K562 (cell line): ENCODE data around the gene RNF151. TPM values are rescaled to one million over a fixed set of nuclear protein-coding genes. Genes with fewer than 3 reads are reported as not detected.

Source experiments
- ATF1 ChIP-seq, 2 experiments: fragments of 450-650 bp in 1 of 2; IDR thresholded peaks; 2 replicates each; pipeline ENCODE4 v1.6.1; 2016; ENCODE audit warnings: missing compliant biosample characterization in 1 of 2, missing genetic modification characterization in 1 of 2
- MAZ ChIP-seq, 2 experiments: fragments of 450-650 bp in 1 of 2; sonication (generic) in 1 of 2; formaldehyde crosslinking; IDR thresholded peaks in 1 of 2; conservative IDR thresholded peaks in 1 of 2; 2 replicates each; pipeline versions ENCODE4 v1.4.0 to v1.5.0; 2020; ENCODE audit warnings: mild to moderate bottlenecking in 1 of 2, missing genetic modification reagents in 1 of 2
- NCOA4 ChIP-seq: fragments of 450-650 bp; IDR thresholded peaks from 2 replicates; pipeline ENCODE4 v1.6.1; 2018; ENCODE audit warnings: mild to moderate bottlenecking; ENCODE audit not compliant: partially characterized antibody
- STAT5B ChIP-seq: fragments of 250-450 bp; sonication (Bioruptor Pico); IDR thresholded peaks from 2 replicates; pipeline ENCODE4 v1.8.0; 2021; ENCODE audit warnings: mild to moderate bottlenecking, inconsistent platforms
- polyA plus RNA-seq, 8 experiments: library from polyadenylated mRNA; depleted of rRNA in 4 of 8; stranded (reverse) in 5 of 8; unstranded in 3 of 8; fragments of >200 nt; fragmentation: Nextera tagmentation in 2 of 8; fragmentation: Illumina TruSeq in 1 of 8; extraction: Ambion mirVana in 2 of 8; extraction: Trizol in 1 of 8; gene quantifications; 2 replicates each; pipeline versions ENCODE4 v1.2.1 to v1.2.3, GENCODE V29; 2011 to 2014; ENCODE audit warnings: inconsistent platforms in 1 of 8, missing spikeins in 1 of 8
- total RNA-seq, 7 experiments: library from RNA; depleted of rRNA in 6 of 7; stranded (reverse); fragments of >200 nt in 6 of 7; fragmentation: Illumina TruSeq in 2 of 7; extraction: Trizol in 2 of 7; gene quantifications; 2 replicates each; pipeline versions ENCODE4 v1.2.1 to v1.2.3, GENCODE V29; 2011 to 2021; ENCODE audit warnings: low replicate concordance in 1 of 7
- TF ChIP-seq, protein P1 (sequence below), 2 experiments: fragments of 450-650 bp in 1 of 2; sonication (generic) in 1 of 2; formaldehyde crosslinking in 1 of 2; IDR thresholded peaks in 1 of 2; conservative IDR thresholded peaks in 1 of 2; 2 replicates each; pipeline versions ENCODE4 v1.6.1 to v1.8.1; 2016 to 2023; ENCODE audit warnings: mild to moderate bottlenecking in 2 of 2, moderate library complexity in 2 of 2, inconsistent platforms in 1 of 2, missing genetic modification reagents in 1 of 2
- TF ChIP-seq, protein P2 (sequence below): sonication (generic); formaldehyde crosslinking; IDR thresholded peaks from 2 replicates; pipeline ENCODE4 v1.8.1; 2023; ENCODE audit warnings: mild to moderate bottlenecking, missing genetic modification reagents
- TF ChIP-seq, protein P3 (sequence below): fragments of 450-650 bp; formaldehyde crosslinking; IDR thresholded peaks from 2 replicates; pipeline ENCODE4 v1.4.0; 2020; ENCODE audit warnings: mild to moderate bottlenecking

Gene RNF151
- total and polyA plus RNA-seq, 9 of the 15 experiments (the other 6 are each of a cell fraction or from before 2014, with no cell fraction given): not detected

DNA sequence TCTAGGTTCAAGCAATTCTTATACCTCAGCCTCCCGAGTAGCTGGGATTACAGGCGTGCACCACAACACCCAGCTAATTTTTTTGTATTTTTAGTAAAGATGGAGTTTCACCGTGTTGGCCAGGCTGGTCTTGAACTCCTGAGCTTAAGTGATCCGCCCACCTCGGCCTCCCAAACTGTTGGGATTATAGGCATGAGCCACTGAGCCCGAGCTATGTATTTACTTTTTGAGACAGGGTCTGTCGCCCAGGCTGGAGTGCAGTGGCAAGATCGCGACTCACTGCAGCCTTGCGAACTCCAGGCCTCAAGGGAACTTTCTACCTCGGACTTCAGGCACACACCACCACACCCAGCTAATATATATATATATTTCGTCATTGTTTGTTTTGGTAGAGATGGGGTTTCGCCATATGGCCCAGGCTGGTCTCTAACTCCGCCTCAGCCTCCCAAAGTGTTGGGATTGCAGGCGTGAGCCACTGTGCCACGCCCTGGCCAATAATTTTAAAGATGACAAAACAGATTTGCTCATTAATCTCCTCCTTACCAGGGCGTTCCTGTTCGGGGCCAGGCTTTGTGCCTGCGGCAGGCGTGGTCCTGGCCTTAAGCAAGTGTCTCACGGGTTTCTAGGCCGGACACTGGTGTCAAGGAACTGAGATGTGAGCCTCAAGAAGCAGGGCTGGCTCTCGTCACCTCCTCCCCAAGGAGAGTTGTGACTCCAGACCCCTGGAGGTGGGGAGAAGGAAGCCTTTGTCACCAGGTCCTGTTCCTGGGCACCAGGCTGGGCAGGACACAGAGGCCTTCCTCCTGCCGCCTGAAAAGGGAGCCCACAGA is 48.7 kb downstream of the RNF151 start (continued):
- TF ChIP-seq, protein P1, sequence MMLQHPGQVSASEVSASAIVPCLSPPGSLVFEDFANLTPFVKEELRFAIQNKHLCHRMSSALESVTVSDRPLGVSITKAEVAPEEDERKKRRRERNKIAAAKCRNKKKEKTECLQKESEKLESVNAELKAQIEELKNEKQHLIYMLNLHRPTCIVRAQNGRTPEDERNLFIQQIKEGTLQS (IDR thresholded peaks at IDR 0.05): peak; percentile 54; the same call in 1 of the 2 replicates
- TF ChIP-seq, protein P1 (CRISPR knock-in tag; conservative IDR thresholded peaks at IDR 0.05): no peak
- TF ChIP-seq, protein P2, sequence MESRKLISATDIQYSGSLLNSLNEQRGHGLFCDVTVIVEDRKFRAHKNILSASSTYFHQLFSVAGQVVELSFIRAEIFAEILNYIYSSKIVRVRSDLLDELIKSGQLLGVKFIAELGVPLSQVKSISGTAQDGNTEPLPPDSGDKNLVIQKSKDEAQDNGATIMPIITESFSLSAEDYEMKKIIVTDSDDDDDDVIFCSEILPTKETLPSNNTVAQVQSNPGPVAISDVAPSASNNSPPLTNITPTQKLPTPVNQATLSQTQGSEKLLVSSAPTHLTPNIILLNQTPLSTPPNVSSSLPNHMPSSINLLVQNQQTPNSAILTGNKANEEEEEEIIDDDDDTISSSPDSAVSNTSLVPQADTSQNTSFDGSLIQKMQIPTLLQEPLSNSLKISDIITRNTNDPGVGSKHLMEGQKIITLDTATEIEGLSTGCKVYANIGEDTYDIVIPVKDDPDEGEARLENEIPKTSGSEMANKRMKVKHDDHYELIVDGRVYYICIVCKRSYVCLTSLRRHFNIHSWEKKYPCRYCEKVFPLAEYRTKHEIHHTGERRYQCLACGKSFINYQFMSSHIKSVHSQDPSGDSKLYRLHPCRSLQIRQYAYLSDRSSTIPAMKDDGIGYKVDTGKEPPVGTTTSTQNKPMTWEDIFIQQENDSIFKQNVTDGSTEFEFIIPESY (CRISPR knock-in tag): peak; percentile 18; the same call in 1 of the 2 replicates
- TF ChIP-seq, protein P3, sequence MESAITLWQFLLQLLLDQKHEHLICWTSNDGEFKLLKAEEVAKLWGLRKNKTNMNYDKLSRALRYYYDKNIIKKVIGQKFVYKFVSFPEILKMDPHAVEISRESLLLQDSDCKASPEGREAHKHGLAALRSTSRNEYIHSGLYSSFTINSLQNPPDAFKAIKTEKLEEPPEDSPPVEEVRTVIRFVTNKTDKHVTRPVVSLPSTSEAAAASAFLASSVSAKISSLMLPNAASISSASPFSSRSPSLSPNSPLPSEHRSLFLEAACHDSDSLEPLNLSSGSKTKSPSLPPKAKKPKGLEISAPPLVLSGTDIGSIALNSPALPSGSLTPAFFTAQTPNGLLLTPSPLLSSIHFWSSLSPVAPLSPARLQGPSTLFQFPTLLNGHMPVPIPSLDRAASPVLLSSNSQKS: no peak
- no peak for TF ChIP-seq STAT5B
- TF ChIP-seq NCOA4: no peak
- no peak for TF ChIP-seq ATF1 (CRISPR knock-in tag; IDR thresholded peaks at IDR 0.05)
- TF ChIP-seq ATF1 (tag; IDR thresholded peaks at IDR 0.05): 0 out of 2 replicates have a peak, but pooled peaks have one; percentile 9
- no peak for TF ChIP-seq MAZ (CRISPR knock-in tag; conservative IDR thresholded peaks at IDR 0.05 in 1 of 2, IDR thresholded peaks at IDR 0.05 in 1 of 2)
